H1 (cell line): ENCODE measurements around the gene MTCH2. TPM values are rescaled to one million over a fixed set of nuclear protein-coding genes. Genes with fewer than 3 reads are reported as not detected.

ENCODE experiments used
- CTCF ChIA-PET: fragments of 300-600 bp; sonication (Branson Sonifier 250); formaldehyde crosslinking; loops from one replicate; lab custom pipeline; 2021; ENCODE audit not compliant: partially characterized antibody; lab: Charles Lee
- POLR2A ChIA-PET: fragments of 300-600 bp; sonication (Branson Sonifier 250); formaldehyde crosslinking; loops from one replicate; lab custom pipeline; 2021; ENCODE audit warnings: inconsistent platforms; ENCODE audit not compliant: partially characterized antibody; lab: Charles Lee
- DNase-seq, 2 experiments: peaks; one replicate each; pipeline versions ENCODE4 v3.0.0 to v3.0.0-alpha.2; 2010 to 2022; ENCODE audit warnings: low spot score in 2 of 2, low read depth in 1 of 2, mixed read lengths in 1 of 2
- FAIRE-seq: peaks from 2 replicates; lab custom pipeline; 2011; peaks lifted over from hg19 to GRCh38; lab: Jason Lieb, UNC
- H2AFZ ChIP-seq: 2 replicates; pipeline ENCODE4 v1.8.1; 2012; ENCODE audit warnings: low read length, inconsistent platforms
- H2AK5ac ChIP-seq: 2 replicates; pipeline ENCODE4 v1.6.1; 2013; ENCODE audit warnings: low read depth, low read length
- H2BK120ac ChIP-seq: replicated peaks from 2 replicates; pipeline ENCODE3; 2013; ENCODE audit warnings: low read depth, low read length, inconsistent platforms
- H2BK12ac ChIP-seq: 2 replicates; pipeline ENCODE4 v1.6.1; 2013; ENCODE audit warnings: low read depth, low read length
- H2BK15ac ChIP-seq: 2 replicates; pipeline ENCODE4 v1.6.1; 2013; ENCODE audit warnings: low read length
- H2BK20ac ChIP-seq: 2 replicates; pipeline ENCODE4 v1.6.1; 2013; ENCODE audit warnings: low read length
- H2BK5ac ChIP-seq: 2 replicates; pipeline ENCODE4 v1.6.1; 2013; ENCODE audit warnings: low read depth, low read length
- H3K14ac ChIP-seq: 2 replicates; pipeline ENCODE4 v1.6.1; 2013; ENCODE audit warnings: inconsistent platforms; ENCODE audit not compliant: insufficient read length
- H3K18ac ChIP-seq: 2 replicates; pipeline ENCODE4 v1.6.1; 2013; ENCODE audit warnings: low read length; ENCODE audit errors: extremely low read depth
- H3K23ac ChIP-seq: 2 replicates; pipeline ENCODE4 v1.6.1; 2013; ENCODE audit warnings: inconsistent platforms; ENCODE audit not compliant: insufficient read length
- H3K23me2 ChIP-seq: 2 replicates; pipeline ENCODE4 v1.6.1; 2013; ENCODE audit warnings: low read depth, low read length
- H3K27ac ChIP-seq: 2 replicates; pipeline ENCODE4 v1.6.1; 2011; ENCODE audit warnings: low read depth, low read length, inconsistent platforms
- H3K27me3 ChIP-seq, 4 experiments: replicated peaks in 1 of 4; 1 replicate in 1 of 4; 2 replicates in 3 of 4; pipeline versions ENCODE4 v1.6.1 to v1.8.1; 2011 to 2013; ENCODE audit warnings: low read length in 3 of 4, mild to moderate bottlenecking in 3 of 4, inconsistent platforms in 2 of 4, mixed read lengths in 2 of 4, moderate library complexity in 1 of 4; ENCODE audit not compliant: control insufficient read depth in 3 of 4, insufficient read depth in 3 of 4; ENCODE audit errors: extremely low read depth in 1 of 4
- H3K36me3 ChIP-seq, 4 experiments: 2 replicates each; pipeline versions ENCODE4 v1.6.1 to v1.8.1; 2011 to 2013; ENCODE audit warnings: mild to moderate bottlenecking in 4 of 4, low read length in 3 of 4, moderate library complexity in 2 of 4, control low read depth in 1 of 4, inconsistent platforms in 1 of 4; ENCODE audit not compliant: insufficient read depth in 4 of 4, control insufficient read depth in 2 of 4
- H3K4ac ChIP-seq: replicated peaks from 2 replicates; pipeline ENCODE3; 2013; ENCODE audit warnings: low read length, low read depth, mixed read lengths, inconsistent platforms; ENCODE audit not compliant: insufficient read length
- H3K4me1 ChIP-seq, 4 experiments: replicated peaks in 1 of 4; 1 replicate in 1 of 4; 2 replicates in 3 of 4; pipeline versions ENCODE4 v1.6.1 to v1.8.1; 2011 to 2013; ENCODE audit warnings: low read length in 3 of 4, inconsistent platforms in 2 of 4, mixed read lengths in 1 of 4; ENCODE audit not compliant: insufficient read depth in 4 of 4, control insufficient read depth in 3 of 4
- H3K4me2 ChIP-seq, 2 experiments: 2 replicates each; pipeline versions ENCODE4 v1.6.1 to v1.8.1; 2011 to 2013; ENCODE audit warnings: low read depth in 2 of 2, low read length in 2 of 2, control low read depth in 1 of 2, inconsistent platforms in 1 of 2, mild to moderate bottlenecking in 1 of 2; ENCODE audit not compliant: insufficient read depth in 1 of 2
- H3K4me3 ChIP-seq, 4 experiments: fragments of 200-600, 300-600 bp in 1 of 4; sonication (generic), shearing (Covaris generic), sonication (Bioruptor Twin) in 1 of 4; 2 replicates each; pipeline versions ENCODE4 v1.5.1 to v1.8.1; 2011 to 2016; ENCODE audit warnings: low read length in 4 of 4, low read depth in 3 of 4, control low read depth in 2 of 4, inconsistent platforms in 2 of 4, mild to moderate bottlenecking in 2 of 4, mixed read lengths in 1 of 4, moderate library complexity in 1 of 4; ENCODE audit not compliant: insufficient read depth in 2 of 4; ENCODE audit errors: extremely low read depth in 1 of 4
- H3K56ac ChIP-seq: replicated peaks from 2 replicates; pipeline ENCODE3; 2013; ENCODE audit warnings: low read depth, mild to moderate bottlenecking, mixed read lengths, low read length, inconsistent platforms; ENCODE audit not compliant: insufficient read length
- H3K79me1 ChIP-seq: 2 replicates; pipeline ENCODE4 v1.6.1; 2013; ENCODE audit warnings: low read depth, low read length, control low read depth
- H3K79me2 ChIP-seq, 2 experiments: 2 replicates each; pipeline versions ENCODE4 v1.6.1 to v1.8.1; 2012 to 2013; ENCODE audit warnings: low read length in 2 of 2, mild to moderate bottlenecking in 2 of 2, inconsistent platforms in 1 of 2; ENCODE audit not compliant: insufficient read depth in 2 of 2, control insufficient read depth in 1 of 2
- H3K9ac ChIP-seq, 4 experiments: replicated peaks in 1 of 4; 1 replicate in 1 of 4; 2 replicates in 3 of 4; pipeline versions ENCODE4 v1.6.1 to v1.8.1; 2011 to 2013; ENCODE audit warnings: low read depth in 3 of 4, low read length in 3 of 4, control low read depth in 2 of 4, mild to moderate bottlenecking in 2 of 4, moderate library complexity in 2 of 4, inconsistent platforms in 1 of 4; ENCODE audit errors: extremely low read depth in 1 of 4
- H3K9me3 ChIP-seq, 2 experiments: 2 replicates each; pipeline versions ENCODE4 v1.6.1 to v1.8.1; 2012 to 2013; ENCODE audit warnings: mild to moderate bottlenecking in 2 of 2, moderate library complexity in 2 of 2, control low read depth in 1 of 2, inconsistent platforms in 1 of 2, low read depth in 1 of 2, low read length in 1 of 2, mixed read lengths in 1 of 2; ENCODE audit not compliant: insufficient read depth in 2 of 2
- H4K20me1 ChIP-seq, 2 experiments: replicated peaks in 1 of 2; 2 replicates each; pipeline versions ENCODE3 to v1.8.1; 2011 to 2013; ENCODE audit warnings: inconsistent platforms in 2 of 2, low read length in 2 of 2, mild to moderate bottlenecking in 1 of 2; ENCODE audit not compliant: insufficient read depth in 2 of 2, control insufficient read depth in 1 of 2
- H4K5ac ChIP-seq: 2 replicates; pipeline ENCODE4 v1.6.1; 2013; ENCODE audit warnings: low read length, low read depth, mixed read lengths, inconsistent platforms; ENCODE audit not compliant: insufficient read length
- H4K8ac ChIP-seq: 2 replicates; pipeline ENCODE4 v1.8.0; 2013; ENCODE audit warnings: mild to moderate bottlenecking, moderate library complexity, low read length, inconsistent platforms; ENCODE audit not compliant: insufficient read depth; ENCODE audit errors: extremely low read depth
- H4K91ac ChIP-seq: replicated peaks from 2 replicates; pipeline ENCODE3; 2013; ENCODE audit warnings: low read length, mixed read lengths, inconsistent platforms; ENCODE audit not compliant: insufficient read length
- CBX5 ChIP-seq: fragments of 300-800, 300-1000 bp; sonication (generic); IDR thresholded peaks from 2 replicates; pipeline ENCODE4 v1.7.1; 2016; ENCODE audit warnings: antibody characterized with exemption, low read length, low read depth
- CHD2 ChIP-seq: IDR thresholded peaks from 2 replicates; pipeline ENCODE4 v1.6.1; 2012; ENCODE audit warnings: low read length, improper control_type of control experiment
- E2F6 ChIP-seq: IDR thresholded peaks from 2 replicates; pipeline ENCODE4 v1.6.1; 2012; ENCODE audit warnings: inconsistent platforms
- EP300 ChIP-seq, 2 experiments: IDR thresholded peaks; 1 replicate in 1 of 2; 2 replicates in 1 of 2; pipeline ENCODE4 v1.6.1; 2011 to 2012; ENCODE audit warnings: low read depth in 2 of 2, low read length in 2 of 2, mild to moderate bottlenecking in 2 of 2, borderline replicate concordance in 1 of 2, inconsistent platforms in 1 of 2, moderate library complexity in 1 of 2
- JUND ChIP-seq: IDR thresholded peaks from 2 replicates; pipeline ENCODE4 v1.6.1; 2011; ENCODE audit warnings: mild to moderate bottlenecking, improper control_type of control experiment, low read length
- KDM1A ChIP-seq: fragments of 200-600, 300-600 bp; sonication (generic); IDR thresholded peaks from 2 replicates; pipeline ENCODE4 v1.7.1; 2016; ENCODE audit warnings: mild to moderate bottlenecking, low read length, borderline replicate concordance
- RBBP5 ChIP-seq: IDR thresholded peaks from 2 replicates; pipeline ENCODE4 v1.7.1; 2012; ENCODE audit warnings: low read depth, mild to moderate bottlenecking, inconsistent platforms, low read length, moderate library complexity, borderline replicate concordance
- RNF2 ChIP-seq: fragments of 200-900, 300-1000 bp; sonication (generic); IDR thresholded peaks from 2 replicates; pipeline ENCODE4 v1.7.1; 2016; ENCODE audit warnings: borderline replicate concordance, low read depth, mild to moderate bottlenecking, antibody characterized with exemption, low read length; ENCODE audit not compliant: poor library complexity, severe bottlenecking; ENCODE audit errors: missing control alignments
- SIN3A ChIP-seq, 2 experiments: IDR thresholded peaks in 1 of 2; conservative IDR thresholded peaks in 1 of 2; 2 replicates each; pipeline ENCODE4 v1.6.1; 2011 to 2012; ENCODE audit warnings: low read length in 2 of 2, improper control_type of control experiment in 1 of 2, low read depth in 1 of 2, mild to moderate bottlenecking in 1 of 2
- SP2 ChIP-seq: IDR thresholded peaks from 2 replicates; pipeline ENCODE4 v1.6.1; 2012; ENCODE audit warnings: mild to moderate bottlenecking, low read length, inconsistent platforms
- SRF ChIP-seq: IDR thresholded peaks from 2 replicates; pipeline ENCODE4 v1.6.1; 2011; ENCODE audit warnings: mild to moderate bottlenecking, low read depth, low read length, moderate library complexity
- TBP ChIP-seq: IDR thresholded peaks from 2 replicates; pipeline ENCODE4 v1.6.1; 2011; ENCODE audit warnings: low read depth, low read length, improper control_type of control experiment
- ZNF274 ChIP-seq: IDR thresholded peaks from 2 replicates; pipeline ENCODE4 v1.7.0; 2012; ENCODE audit warnings: low read length, borderline replicate concordance; ENCODE audit errors: extremely low read depth
- WGBS, 2 experiments: shearing (Covaris generic) in 1 of 2; methylation state at CpG; one replicate each; pipeline versions ENCODE4 v1.1.6 to v1.1.7; 2013 to 2015; ENCODE audit warnings: low lambda C conversion rate in 2 of 2, mixed read lengths in 2 of 2, inconsistent platforms in 1 of 2, low coverage in 1 of 2, missing lambda C conversion rate in 1 of 2; ENCODE audit not compliant: insufficient replicate concordance in 2 of 2, insufficient coverage in 1 of 2, insufficient read length in 1 of 2; ENCODE audit errors: extremely low coverage in 1 of 2, missing lambda C conversion rate in 1 of 2; 5-methylcytosine and 5-hydroxymethylcytosine counted together
- polyA plus RNA-seq, 7 experiments: library from polyadenylated mRNA; depleted of rRNA in 3 of 7; stranded (reverse) in 5 of 7; unstranded in 2 of 7; fragments of >200 nt in 5 of 7; fragments of 200-250 nt in 2 of 7; gene quantifications; 1 replicate in 5 of 7; 2 replicates in 1 of 7; 4 replicates in 1 of 7; pipeline versions ENCODE4 v1.2.1 to v1.2.3, GENCODE V29; 2011 to 2013; ENCODE audit warnings: missing spikeins in 2 of 7, mixed read lengths in 2 of 7
- total RNA-seq: library from RNA; stranded (reverse); fragmentation: NEBNext Ultra II Directional; extraction: Animal tissue kit (Norgen Biotek cat#: 25700); gene quantifications from 2 replicates; pipeline ENCODE4 v1.2.1, GENCODE V29; 2021

MTCH2 gene
- total and polyA plus RNA-seq, 2 of the 8 experiments (the other 6 are each of a cell fraction or from before 2014, with no cell fraction given): 157 to 171 TPM

- Histone ChIP-seq H2BK5ac (no peak overlapping the region), H2AK5ac (no peak overlapping the region), H4K91ac (no peak overlapping the region), H3K18ac (no peak overlapping the region), H3K4me1 (no peaks in the 10 kb centered on the region), H3K56ac (no peak overlapping the region), H3K79me2 (no peaks in the 10 kb centered on the region), H2BK120ac (no peak overlapping the region), H2BK12ac (no peak overlapping the region), H2AFZ (no peak overlapping the region), H2BK15ac (no peak overlapping the region), H3K27ac (no peak overlapping the region), H3K14ac (no peak overlapping the region), H3K4ac (no peak overlapping the region), H3K9me3 (no peaks in the 10 kb centered on the region), H3K4me3 (no peak overlapping the region), H4K8ac (no peak overlapping the region), H3K23ac (no peak overlapping the region), H3K23me2 (no peaks in the 10 kb centered on the region), H2BK20ac (no peak overlapping the region), H3K79me1 (no peaks in the 10 kb centered on the region), H3K27me3 (no peaks in the 10 kb centered on the region), H3K4me2 (no peak overlapping the region), H4K20me1 (no peaks in the 10 kb centered on the region), H3K9ac (no peak overlapping the region), H4K5ac (no peak overlapping the region), H3K36me3 (no peaks in the 10 kb centered on the region)
- no peak for DNase-seq
- POLR2A ChIA-PET: interaction anchor here (0.8 kb wide), 1 partner anchor 45 kb away, joined by 3 read pairs; no protein-coding TSS in a partner anchor
- CTCF ChIA-PET: interaction anchor here (0.6 kb wide), 2 partner anchors 32 to 84 kb away, joined by 4 read pairs; no protein-coding TSS in a partner anchor
- 86% methylated on average over 1 of the region's 1 CpG; no CpG with 5 or more reads in 1 of the 2 experiments for WGBS, 2 experiments
- no peak for FAIRE-seq
- TF ChIP-seq CBX5 (no peak), E2F6 (no peak), ZNF274 (no peak), RBBP5 (no peak), RNF2 (no peak), SIN3A (conservative IDR thresholded peaks at IDR 0.05 in 1 of 2, IDR thresholded peaks at IDR 0.05 in 1 of 2; ENCODE audit: low read depth in 1 of 2, low read length in 2 of 2) (no peak), SRF (no peak), CHD2 (no peak), KDM1A (no peak), EP300 (IDR thresholded peaks at IDR 0.05; ENCODE audit: borderline replicate concordance in 1 of 2, low read depth in 2 of 2, low read length in 2 of 2) (no peak), SP2 (no peak), TBP (no peak), JUND (no peak)
Measured at GRCh38 chr11:47686151-47686550, 43.8 kb upstream of the MTCH2 start.
